AG08395 (cell line): ENCODE measurements around the gene FOLR1.
"Not testable (repeated sequence)": the region's sequence is repeated elsewhere in the genome, so short reads cannot be mapped to it uniquely, and the experiment has no call there.

Experiments
- DNase-seq: peaks from one replicate; pipeline ENCODE4 v3.0.0; 2012; ENCODE audit warnings: mixed read lengths, low spot score

Gene FOLR1

DNA sequence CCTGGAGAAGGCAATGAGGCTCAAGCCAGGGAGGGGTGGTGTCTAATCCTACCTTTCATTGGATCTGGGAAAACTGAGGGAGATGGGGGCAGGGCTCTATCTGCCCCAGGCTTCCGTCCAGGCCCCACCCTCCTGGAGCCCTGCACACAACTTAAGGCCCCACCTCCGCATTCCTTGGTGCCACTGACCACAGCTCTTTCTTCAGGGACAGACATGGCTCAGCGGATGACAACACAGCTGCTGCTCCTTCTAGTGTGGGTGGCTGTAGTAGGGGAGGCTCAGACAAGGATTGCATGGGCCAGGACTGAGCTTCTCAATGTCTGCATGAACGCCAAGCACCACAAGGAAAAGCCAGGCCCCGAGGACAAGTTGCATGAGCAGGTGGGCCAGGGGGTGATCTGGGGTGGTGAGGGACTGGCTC lies at the start of gene FOLR1:
Gene FOLR1, plus strand, starts transcription at position 180 of the 421 bp plus-strand sequence. Its CDS starts 34 bp downstream, at position 214.
- peak; percentile 45 for DNase-seq

DNA sequence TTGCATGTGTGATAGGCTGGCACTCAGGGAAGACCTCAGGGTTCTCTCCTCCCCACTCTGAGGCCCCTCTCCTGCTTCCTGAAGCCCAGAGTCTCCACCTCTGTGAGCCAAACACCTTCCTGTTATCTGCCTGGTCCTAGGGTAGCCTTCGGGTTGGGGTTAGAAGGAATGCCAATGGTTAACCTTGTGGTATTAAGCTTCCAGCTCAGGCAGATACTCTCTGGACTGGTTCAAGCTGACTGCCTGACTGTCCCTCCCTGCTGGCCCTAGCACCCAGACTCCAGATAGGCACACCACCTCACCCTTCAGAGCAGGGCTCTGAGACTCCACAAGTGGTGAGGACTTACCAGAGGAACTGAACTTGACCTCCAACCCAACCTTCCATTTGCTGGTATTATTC lies 49.4 kb upstream of the FOLR1 start:
- DNase-seq: not testable (repeated sequence)

DNA sequence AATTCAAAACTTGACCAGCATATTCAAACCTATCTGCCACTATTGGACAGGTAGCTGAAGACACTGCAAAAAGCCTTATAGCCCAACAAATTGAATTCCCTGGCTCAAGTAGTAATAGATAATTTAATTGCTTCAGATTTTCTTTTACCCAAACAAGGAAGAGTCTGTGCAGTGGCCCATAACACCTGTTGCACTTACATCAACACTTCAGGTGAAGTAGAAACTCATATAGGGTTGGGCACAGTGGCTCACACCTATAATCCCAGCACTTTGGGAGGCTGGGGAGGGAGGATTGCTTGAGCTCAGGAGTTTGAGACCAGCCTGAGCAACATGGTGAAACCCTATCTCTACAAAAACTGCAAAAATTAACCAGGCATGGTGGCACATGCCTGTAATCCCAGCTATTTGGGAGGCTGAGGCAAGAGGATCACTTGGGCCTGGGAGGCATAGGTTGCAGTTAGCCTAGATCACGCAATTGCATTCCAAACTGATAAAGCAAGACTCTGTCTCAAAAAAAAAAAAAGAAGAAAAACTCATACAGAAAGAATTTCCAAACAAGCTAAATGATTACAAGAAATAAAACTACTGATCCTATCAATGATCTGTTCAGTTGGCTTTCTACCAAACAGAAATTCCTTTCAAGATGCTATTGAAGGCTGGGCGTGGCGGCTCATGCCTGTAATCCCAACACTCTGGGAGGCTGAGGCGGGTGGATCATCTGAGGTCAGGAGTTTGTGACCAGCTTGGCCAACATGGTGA lies 47.0 kb upstream of the FOLR1 start:
- DNase-seq: peak; percentile 47

DNA sequence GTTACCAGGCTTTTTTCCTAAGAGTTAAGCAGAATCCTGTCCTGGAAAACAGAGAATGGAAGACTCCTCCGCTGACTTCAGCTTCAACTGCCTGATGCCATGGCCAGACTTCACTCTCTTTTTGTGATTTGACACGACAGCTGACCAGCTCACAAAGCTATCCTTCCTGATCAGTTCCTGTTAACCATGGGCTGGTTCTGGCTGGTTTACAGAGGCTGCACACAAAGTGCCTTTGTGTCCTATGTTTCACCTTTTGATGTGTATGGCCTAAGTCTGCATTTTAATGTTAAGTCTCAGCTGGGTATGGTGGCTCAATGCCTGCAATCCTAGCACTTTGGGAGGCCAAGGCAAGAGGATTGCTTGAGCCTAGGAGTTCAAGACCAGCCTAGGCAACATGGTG lies 45.3 kb upstream of the FOLR1 start:
- DNase-seq: no peak

DNA sequence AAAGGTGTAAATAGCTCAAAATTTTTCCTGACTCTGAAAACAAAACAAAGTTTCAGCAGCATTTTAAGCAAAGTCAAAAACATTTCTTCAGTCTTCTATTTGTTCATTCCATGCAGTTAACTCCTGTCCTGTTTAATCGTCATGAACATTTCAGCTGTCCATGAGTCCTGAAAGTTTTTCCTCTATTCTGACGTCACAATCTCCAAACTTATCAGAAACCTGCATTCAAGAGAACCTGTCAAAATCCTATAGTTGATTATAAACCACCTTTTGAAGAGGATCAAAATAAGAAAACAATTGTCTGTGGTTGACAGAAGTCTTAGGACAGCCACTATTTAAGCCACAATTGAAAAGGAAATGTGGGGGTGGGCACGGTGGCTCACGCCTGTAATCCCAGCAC lies 41.1 kb upstream of the FOLR1 start:
- no peak for DNase-seq

DNA sequence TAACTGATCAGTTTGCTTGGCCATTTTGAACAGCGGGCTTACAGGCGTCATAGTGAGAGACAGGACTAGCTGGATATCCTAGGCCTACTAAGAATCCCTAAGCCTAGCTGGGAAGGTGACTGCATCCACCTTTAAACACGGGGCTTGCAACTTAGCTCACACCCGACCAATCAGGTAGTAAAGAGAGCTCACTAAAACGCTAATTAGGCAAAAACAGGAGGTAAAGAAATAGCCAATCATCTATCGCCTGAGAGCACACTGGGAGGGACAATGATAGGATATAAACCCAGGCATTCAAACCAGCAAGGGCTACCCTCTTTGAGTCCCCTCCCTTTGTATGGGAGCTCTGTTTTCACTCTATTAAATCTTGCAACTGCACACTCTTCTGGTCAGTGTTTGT lies 38.1 kb upstream of the FOLR1 start:
- not testable (repeated sequence) for DNase-seq

DNA sequence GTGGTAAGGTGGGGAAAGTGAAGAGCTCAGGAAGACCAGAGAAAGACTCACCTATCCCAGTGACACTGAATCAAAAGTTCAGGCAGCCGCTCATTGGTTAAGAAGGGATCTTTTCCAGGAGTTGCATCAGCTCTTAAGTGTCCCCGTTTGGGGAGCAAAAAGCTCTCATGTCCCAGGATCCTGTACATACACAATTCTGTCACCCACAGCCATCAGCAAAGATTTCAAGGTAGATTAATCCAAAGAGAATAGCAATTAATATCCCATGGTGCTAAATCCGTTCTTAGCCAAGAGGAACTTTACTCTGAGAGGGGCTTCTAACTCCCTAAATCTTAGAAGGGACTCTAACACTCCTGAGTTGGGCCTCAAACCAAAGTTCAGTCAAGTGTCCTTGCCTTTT lies 37.1 kb upstream of the FOLR1 start:
- no peak for DNase-seq

DNA sequence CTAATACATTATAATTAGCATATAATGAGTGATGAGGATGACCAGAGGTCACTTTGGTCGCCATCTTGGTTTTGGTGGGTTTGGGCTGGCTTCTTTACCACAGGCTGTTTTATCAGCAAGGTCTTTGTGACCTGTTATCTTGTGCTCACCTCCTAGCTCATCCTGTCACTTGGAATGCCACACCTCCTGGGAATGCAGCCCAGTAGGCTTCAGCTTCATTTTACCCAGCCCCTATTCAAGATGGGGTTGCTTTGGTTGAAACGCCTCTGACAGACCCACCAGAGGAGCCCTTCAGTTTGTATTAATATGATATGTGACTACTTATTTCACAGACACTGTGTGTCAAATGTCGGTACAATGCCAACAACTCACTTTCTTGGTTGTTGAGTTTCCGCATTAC lies 36.2 kb upstream of the FOLR1 start:
- DNase-seq: no peak

DNA sequence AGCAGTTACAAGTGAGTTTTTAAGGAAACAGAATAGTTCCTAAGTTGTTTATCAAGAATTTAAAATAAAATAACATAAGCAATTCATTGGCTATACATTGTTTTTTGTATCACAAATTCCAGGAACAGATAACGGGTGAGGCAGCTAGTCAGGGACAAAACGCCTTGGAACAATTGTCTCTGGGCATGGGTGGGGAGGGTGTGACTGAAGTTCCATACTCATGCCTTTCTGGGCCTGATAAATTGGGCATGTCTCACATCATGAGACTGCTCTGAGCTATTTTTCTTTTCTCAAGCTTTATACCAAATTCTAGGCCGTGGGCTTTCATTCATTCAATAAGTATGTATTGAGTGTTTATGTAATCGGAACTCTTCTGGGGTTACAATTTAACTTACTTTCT lies 34.8 kb upstream of the FOLR1 start:
- no peak for DNase-seq

DNA sequence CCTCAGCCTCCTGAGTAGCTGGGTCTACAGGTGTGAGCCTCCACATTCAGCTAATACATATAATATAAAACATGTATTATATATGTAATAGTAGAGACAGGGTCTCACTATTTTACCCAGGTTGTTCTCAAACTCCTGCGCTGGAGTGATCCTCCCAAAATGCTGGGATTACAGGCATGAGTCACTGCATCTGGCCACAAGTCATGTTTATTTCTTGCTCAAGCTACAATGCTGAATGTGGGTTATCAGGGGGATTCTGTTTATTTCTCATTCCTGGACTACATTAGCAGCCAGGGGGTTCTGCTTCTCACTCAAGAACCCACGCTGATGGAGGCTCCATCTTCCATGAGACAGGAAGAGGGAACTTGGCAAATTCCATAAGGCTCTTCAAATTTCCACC lies 31.6 kb upstream of the FOLR1 start:
- DNase-seq: no peak

DNA sequence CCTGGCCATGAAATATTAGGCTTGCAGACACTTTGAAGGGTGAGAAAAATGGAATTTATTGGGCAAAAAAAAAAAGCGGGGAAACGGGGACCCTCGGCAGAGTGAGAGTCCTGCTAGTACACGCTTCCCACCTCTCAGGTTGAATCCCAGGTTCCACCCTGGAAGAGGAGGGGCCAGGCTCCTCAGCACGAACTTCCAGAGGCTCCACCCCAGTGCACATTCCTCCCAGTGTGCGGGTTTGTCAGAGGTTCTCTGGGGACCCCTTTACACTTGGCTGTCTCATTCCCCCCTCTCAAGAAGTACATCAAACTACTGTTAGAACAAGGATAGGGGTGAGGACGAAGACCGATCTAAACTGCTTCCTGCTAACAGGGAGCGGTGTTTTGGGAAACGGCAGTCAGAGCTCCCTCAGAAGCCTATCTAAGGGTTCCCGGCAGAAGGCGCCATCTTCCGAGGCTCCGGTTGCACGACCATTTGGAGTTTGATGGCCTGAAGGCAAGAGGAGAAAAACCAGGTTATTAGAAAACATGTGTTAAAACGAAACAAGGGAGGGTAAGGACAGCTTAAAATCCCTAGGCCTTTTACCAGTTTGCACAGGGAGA lies 28.9 kb upstream of the FOLR1 start:
- DNase-seq: no peak

DNA sequence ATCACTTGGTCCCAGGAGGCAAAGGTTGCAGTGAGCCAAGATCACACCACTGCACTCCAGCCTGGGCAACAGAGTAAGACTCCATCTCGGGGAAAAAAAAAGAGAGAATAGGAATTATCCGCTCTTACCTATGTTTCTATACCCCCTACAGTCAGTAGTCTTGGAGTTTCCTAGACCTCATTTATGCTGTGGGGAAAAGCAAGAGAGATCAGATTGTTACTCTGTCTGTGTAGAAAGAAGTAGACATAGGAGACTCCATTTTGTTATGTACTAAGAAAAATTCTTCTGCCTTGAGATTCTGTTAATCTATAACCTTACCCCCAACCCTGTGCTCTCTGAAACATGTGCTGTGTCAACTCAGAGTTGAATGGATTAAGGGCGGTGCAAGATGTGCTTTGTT lies 27.8 kb upstream of the FOLR1 start:
- not testable (repeated sequence) for DNase-seq

DNA sequence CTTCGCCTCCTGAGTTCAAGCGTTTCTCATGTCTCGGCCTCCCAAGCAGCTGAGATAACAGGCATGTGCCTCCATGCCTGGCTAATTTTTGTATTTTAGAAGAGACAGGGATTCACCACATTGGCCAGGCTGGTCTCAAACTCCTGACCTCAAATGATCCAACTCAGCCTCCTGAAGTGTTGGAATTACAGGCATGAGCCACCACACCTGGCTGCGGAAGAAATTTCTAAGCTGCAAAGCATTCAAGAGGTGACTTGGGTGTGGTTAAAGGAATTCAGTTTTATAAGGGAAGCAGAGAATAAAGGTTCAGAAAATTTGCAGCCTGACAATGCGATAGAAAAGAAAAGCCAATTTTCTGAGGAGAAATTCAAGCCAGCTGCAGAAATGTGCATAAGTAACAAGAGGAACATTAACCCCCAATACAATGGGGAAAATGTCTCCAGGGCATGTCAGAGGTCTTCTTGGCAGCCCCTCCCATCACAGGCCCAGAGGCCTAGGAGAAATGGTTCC lies 22.8 kb upstream of the FOLR1 start:
- not testable (repeated sequence) for DNase-seq

DNA sequence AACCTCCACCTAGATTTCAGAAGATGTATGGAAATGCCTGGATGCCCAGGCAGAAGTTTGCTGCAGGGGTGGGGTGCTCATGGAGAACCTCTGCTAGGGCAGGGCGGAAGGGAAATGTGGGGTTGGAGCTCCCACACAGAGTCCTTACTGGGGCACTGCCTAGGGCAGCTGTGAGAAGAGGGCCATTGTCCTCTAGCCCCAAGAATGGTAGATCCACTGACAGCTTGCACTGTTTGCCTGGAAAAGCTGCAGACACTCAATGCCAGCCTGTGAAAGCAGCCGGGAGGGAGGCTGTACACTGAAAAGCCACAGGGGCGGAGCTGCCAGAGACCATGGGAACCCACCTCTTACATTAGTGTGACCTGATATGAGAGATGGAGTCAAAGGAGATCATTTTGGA lies 22.2 kb upstream of the FOLR1 start:
- not testable (repeated sequence) for DNase-seq

DNA sequence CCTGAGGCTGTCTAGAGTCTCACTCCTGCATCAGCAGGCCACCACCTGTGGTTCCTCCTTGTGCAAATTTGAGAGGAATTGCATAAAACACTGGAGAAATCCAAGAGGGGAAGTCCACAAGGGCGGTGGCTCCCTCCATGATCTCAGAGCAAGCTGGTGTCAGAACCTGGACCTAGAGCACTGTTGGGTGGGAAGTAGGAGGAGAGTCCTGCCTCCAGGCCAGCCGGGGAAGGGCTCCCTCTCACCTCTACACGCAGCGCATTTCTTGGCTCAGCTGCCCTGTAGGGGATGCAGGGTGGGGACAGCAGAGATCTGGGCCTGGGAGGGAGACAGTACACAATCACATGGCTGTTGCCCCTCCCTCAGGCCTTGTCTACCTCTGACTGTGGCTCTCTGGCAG lies 19.9 kb upstream of the FOLR1 start:
- not testable (repeated sequence) for DNase-seq

DNA sequence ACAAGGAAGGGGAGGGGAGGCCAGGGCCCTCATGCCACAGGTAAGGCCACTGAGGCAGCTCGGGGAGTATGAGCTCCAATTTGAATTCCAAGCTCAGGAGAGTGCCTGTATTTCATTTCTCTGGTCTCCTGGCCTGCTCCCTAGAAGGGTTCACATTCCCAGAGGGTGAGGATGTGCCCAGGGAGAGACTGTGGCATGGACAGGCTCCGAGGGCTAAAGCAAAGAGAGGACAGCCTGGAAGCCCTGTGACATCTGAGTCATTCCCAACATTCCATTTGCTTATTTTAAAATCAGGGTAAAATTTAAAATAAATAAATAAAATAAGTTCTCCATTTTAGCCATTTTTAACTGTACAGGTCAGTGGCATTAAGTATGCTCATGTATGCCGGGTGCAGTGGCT lies 18.6 kb upstream of the FOLR1 start:
- no peak for DNase-seq

DNA sequence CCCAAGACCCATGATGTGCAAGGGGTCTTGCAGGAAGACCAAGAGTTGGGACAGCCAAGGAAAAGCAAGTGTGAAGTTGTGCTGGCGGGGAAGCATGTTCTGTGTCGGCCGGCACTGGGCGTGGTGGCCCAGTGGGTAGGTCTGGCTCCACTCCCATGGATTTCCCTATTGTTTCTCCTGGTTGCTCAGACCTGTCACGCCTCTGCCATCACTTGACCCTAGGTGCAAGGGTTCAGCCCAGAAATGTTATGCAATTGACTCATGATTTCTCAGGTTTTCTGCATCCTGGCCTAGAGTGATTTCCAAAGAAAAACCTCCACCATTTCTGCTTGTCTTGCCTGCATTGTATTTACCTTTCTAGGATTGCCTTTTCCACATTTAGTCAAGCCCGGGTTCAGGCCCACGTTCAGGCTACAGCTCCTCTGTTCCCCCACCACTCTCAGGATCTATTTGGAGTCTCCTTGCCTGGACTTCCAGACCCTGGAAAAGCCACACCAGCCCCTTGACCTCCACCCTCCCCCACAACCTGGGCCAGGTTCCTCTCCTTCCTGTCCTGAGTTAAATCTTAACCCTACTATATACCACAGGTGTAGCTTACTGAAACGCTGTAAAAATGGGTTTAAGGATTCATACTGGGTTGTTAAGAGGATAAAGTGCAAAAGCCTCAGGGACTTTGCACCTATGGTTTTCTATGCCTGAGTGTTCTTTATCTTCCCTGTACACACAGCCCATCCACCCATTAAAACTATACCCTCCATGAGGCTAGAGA lies 17.5 kb upstream of the FOLR1 start:
- no peak for DNase-seq

DNA sequence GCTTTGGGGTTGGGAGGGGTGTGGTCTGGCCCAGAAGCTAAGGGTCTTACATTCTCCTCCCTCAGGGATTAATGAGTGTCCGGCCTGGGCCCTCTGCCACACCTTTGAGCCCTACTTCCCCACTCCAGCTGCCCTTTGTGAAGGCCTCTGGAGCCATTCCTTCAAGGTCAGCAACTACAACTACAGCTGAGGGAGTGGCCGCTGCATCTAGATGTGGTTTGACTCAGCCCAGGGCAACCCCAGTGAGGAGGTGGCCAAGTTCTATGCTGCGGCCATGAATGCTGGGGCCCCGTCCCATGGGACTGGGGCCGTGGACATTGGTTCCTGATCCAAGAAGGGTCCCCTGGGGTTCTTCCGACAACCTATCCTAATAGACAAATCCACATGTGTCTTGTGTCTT lies 14.3 kb upstream of the FOLR1 start:
- no peak for DNase-seq

DNA sequence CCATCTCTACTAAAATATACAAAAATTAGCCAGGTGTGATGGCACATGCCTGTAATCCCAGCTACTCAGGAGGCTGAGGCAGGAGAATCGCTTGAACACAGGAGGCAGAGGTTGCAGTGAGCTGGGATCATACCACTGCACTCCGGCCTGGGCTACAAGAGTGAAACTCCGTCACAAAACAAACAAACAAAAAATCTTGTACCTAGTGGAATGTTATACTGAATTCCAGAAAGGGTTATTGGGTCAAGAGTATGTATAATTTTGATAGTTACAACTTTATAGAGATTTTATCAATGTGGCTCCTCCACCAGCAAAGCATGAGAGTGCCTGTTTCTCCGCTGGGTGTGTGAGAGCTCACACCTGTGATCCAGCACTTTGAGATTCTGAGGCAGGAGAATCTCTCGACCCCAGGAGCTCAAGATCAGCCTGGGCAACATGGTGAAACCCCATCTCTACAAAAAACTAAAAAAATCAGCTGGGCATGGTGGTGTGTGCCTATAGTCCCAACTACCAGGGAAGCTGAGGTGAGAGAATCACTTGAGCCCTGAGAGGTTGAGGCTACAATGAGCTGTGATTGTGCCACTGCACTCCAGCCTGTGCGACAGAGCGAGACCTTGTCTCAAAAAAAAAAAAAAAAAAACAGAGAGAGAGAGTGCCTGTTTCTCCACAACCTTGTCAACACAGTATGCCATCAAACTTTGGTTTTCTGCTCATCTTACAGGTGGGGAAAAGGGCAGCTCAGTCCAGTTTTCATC lies 12.7 kb upstream of the FOLR1 start:
- DNase-seq: no peak

DNA sequence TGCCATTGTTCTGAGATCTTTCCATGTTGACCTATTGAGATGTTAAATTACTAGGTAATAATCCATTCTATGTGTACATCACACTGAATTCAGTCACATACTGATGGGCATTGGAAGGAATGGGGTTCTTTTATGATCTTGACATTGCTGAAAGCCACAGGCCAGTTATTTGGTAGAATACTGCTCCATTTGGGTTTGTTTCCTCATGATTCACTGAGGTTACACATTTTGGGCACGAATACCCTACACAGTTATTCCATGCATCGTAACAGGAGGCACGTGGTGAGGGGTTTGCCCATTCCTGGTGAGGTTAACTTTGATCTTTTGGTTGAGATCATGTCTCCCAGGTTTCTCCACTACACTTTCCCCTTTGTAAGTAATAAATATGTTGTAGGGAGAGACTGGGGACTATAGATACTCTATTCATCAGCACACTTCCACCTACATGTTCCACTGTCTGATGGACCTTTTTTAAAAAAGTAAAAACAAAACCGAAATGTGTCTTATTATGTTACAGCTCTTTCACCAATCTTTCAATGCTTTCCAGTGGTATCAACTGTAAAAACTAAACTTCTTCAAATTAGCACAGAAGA lies 12.0 kb upstream of the FOLR1 start:
- no peak for DNase-seq

DNA sequence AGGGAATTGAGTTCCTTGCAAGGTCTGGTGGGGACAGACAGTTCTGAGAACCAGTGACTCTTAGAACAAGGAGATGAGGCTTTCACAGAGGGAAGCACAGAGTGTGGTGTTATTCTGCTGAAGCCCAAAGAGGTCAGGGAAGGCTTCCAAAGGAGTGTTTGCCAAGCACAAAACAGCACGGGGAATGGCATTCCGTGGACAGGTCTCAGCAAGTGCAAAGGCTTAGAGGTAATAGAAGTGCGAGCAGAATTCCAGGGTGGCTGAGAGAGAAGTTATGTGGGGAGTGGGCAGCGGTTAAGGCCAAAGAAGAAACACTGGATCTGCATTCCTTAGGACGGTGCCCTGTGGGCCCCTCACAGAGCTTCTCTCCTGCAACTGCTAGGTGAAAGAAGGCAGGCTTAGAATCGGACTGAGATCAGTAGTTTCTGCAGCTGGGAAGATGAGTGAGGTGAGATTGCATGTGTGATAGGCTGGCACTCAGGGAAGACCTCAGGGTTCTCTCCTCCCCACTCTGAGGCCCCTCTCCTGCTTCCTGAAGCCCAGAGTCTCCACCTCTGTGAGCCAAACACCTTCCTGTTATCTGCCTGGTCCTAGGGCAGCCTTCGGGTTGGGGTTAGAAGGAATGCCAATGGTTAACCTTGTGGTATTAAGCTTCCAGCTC lies 10.9 kb upstream of the FOLR1 start:
- DNase-seq: not testable (repeated sequence)
